GM13977 (cell line): ENCODE measurements around the gene CCSER1.
"Not testable (repeated sequence)": the region's sequence is repeated elsewhere in the genome, so short reads cannot be mapped to it uniquely, and the experiment has no call there.

Experiments
- DNase-seq: peaks from one replicate; pipeline ENCODE4 v3.0.0; 2012; ENCODE audit warnings: low spot score
- CTCF ChIP-seq: IDR thresholded peaks from 2 replicates; pipeline ENCODE4 v1.5.1; 2012; ENCODE audit warnings: mild to moderate bottlenecking, control low read depth; ENCODE audit not compliant: insufficient read depth; ENCODE audit errors: extremely low read depth, missing control alignments
- in situ Hi-C: fragments of 300-500 bp; cut with MboI; formaldehyde crosslinking; loops from one replicate; pipeline ENCODE4 v1.12.0; 2022; ENCODE audit warnings: low sequenced_read_pairs, low pct_unique_long_range_greater_than_20kb, mixed read lengths, inconsistent platforms; ENCODE audit not compliant: unreplicated experiment

Gene CCSER1

GRCh38 chr4:90281541-90282355, 154.6 kb downstream of the CCSER1 start:
- in situ Hi-C loops, result no loop called here
- TF ChIP-seq CTCF, result no peak
- DNase-seq, result no peak

GRCh38 chr4:90290345-90290744, 163.2 kb downstream of the CCSER1 start:
- in situ Hi-C loops, result no loop called here
- no peak for TF ChIP-seq CTCF
- DNase-seq, result no peak

DNA sequence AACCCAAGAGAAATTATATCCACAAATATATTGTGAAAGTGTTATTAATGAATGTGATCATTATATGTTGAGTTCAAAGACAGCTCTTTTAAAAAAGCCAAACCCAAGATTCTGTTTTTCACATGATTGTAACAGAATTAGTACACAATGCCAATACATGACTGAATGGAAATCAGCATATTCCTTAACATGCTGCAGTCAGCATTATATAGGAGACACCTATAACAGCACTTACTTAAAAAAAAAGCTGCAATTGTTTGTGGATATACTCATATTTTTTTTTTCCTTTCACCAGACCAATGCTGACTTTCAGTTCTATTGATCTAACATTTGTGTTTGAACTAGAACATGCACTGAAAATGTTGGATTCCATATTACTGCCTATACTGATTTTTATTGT, 165.2 kb downstream of the CCSER1 start:
- in situ Hi-C loops, result no loop called here
- no peak for DNase-seq
- no peak for TF ChIP-seq CTCF

GRCh38 chr4:90293320-90293719, 166.1 kb downstream of the CCSER1 start:
- DNase-seq, result no peak
- peak; percentile 26 for TF ChIP-seq CTCF
- in situ Hi-C loops, result no loop called here

GRCh38 chr4:90299373-90299772, 172.2 kb downstream of the CCSER1 start:
- in situ Hi-C loops, result no loop called here
- DNase-seq, result no peak
- TF ChIP-seq CTCF, result no peak

DNA sequence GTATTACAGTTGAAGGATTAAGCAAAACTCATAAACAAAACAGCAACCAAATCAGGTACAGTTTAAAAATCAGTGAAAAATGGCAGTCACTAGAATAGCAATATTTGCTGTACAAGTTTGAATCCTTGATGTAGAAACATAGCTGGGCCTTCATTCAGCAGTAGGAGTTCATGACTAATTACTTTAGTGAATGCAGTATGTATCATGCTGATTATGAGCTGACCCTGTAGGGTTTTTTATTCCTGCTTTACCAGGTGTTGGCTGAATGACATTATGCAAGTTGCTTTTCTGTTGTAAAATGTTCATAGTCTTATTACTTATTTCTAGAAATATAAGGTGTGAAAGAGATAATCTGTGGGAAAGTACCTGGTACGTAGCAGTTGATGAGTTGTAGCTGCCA, 179.6 kb downstream of the CCSER1 start:
- in situ Hi-C loops, result no loop called here
- no peak for TF ChIP-seq CTCF
- DNase-seq, result no peak

- DNase-seq, in situ Hi-C loops: not testable (repeated sequence)
These were observed 189.9 kb downstream of the CCSER1 start for GRCh38 chr4:90317140-90317539.
